Lower leg skin (tissue), 4 donors: ENCODE results near the gene SOX1. TPM values are rescaled to one million over a fixed set of nuclear protein-coding genes. Genes with fewer than 3 reads are reported as not detected.

Experiments used
- DNase-seq, 2 donors: peaks; one replicate each; pipeline ENCODE4 v3.0.0-alpha.2; 2019; ENCODE audit warnings: low spot score in 2 of 2
- H3K4me3 ChIP-seq: fragments of 200-600 bp; sonication (generic); 2 replicates; pipeline ENCODE4 v1.5.1; 2017; ENCODE audit warnings: mild to moderate bottlenecking, low read depth; ENCODE audit not compliant: poor library complexity, severe bottlenecking
- CTCF ChIP-seq, 3 donors: fragments of 450-650 bp; IDR thresholded peaks; one replicate each; pipeline ENCODE4 v1.5.1; 2016; ENCODE audit warnings: antibody characterized with exemption in 3 of 3, mild to moderate bottlenecking in 3 of 3, moderate library complexity in 2 of 3
- POLR2A ChIP-seq, 2 donors: fragments of 450-650 bp; IDR thresholded peaks; one replicate each; pipeline ENCODE4 v1.6.1; 2016 to 2017; ENCODE audit warnings: antibody characterized with exemption in 2 of 2, mild to moderate bottlenecking in 1 of 2, moderate library complexity in 1 of 2
- WGBS, 2 donors: methylation state at CpG; one replicate each; pipeline ENCODE4 v1.1.5; 2018; 5-methylcytosine and 5-hydroxymethylcytosine counted together
- intact Hi-C: fragments of 100-400 bp; cut with DNase I; formaldehyde crosslinking; loops from one replicate; pipeline ENCODE4 v1.15.0; 2023; ENCODE audit warnings: low total_unique reads
- total RNA-seq, 4 donors: library from RNA; depleted of rRNA; stranded (reverse); fragments of >200 nt; gene quantifications; one replicate each; pipeline ENCODE4 v1.1.0, GENCODE V29; 2016

The SOX1 gene
- total RNA-seq, 4 donors from 2014 or later: 0.10 to 0.29 (median 0.13) TPM; not detected in 1

GRCh38 chr13:112058941-112059340, 8.0 kb upstream of the SOX1 start:
- no peak for DNase-seq
- H3K4me3 ChIP-seq: no peak overlapping the region
- 11 to 16% methylated on average over 5 of the region's 5 CpGs for WGBS, 2 donors
- TF ChIP-seq POLR2A (IDR thresholded peaks at IDR 0.05) (no peak), CTCF (IDR thresholded peaks at IDR 0.05) (no peak)
- intact Hi-C loops: no loop called here

GRCh38 chr13:112059457-112060281, 7.3 kb upstream of the SOX1 start:
- TF ChIP-seq POLR2A (IDR thresholded peaks at IDR 0.05) (no peak), CTCF (IDR thresholded peaks at IDR 0.05) (no peak)
- 22% methylated on average over 15 of the region's 15 CpGs for WGBS, 2 donors
- intact Hi-C loops: no loop called here
- no peak overlapping the region for H3K4me3 ChIP-seq
- DNase-seq: no peak

- DNase-seq: no peak
- H3K4me3 ChIP-seq: no peak overlapping the region
- no peak for TF ChIP-seq CTCF (IDR thresholded peaks at IDR 0.05)
- intact Hi-C loops: no loop called here
- 23 to 24% methylated on average over 14 of the region's 14 CpGs for WGBS, 2 donors
Observed at GRCh38 chr13:112060282-112060830, 6.6 kb upstream of the SOX1 start.

GRCh38 chr13:112060899-112061366, 6.0 kb upstream of the SOX1 start:
- no peak for TF ChIP-seq CTCF (IDR thresholded peaks at IDR 0.05)
- no peak for TF ChIP-seq POLR2A (IDR thresholded peaks at IDR 0.05)
- WGBS, 2 donors: 5 to 11% methylated on average over 29 of the region's 29 CpGs
- intact Hi-C loops: no loop called here
- H3K4me3 ChIP-seq: no peak overlapping the region
- DNase-seq: no peak

- TF ChIP-seq POLR2A (IDR thresholded peaks at IDR 0.05): no peak
- TF ChIP-seq CTCF (IDR thresholded peaks at IDR 0.05): no peak
- intact Hi-C loops: no loop called here
- DNase-seq: peak in 1 of 2 donors; percentile 77
- 5 to 14% methylated on average over 33 to 45 of the region's 52 CpGs for WGBS, 2 donors
- no peak overlapping the region for H3K4me3 ChIP-seq
Observed at GRCh38 chr13:112061367-112062061, 5.4 kb upstream of the SOX1 start.
